Femur (tissue), 1 donor: ENCODE data around the gene FAM76B.

ENCODE experiments used
- DNase-seq: peaks from one replicate; pipeline ENCODE4 v3.0.0-alpha.2; 2017

The FAM76B gene

GRCh38 chr11:95791709-95792033, 2.1 kb upstream of the FAM76B start:
- DNase-seq, result no peak

- peak; percentile 84 for DNase-seq
These were observed 1.5 kb upstream of the FAM76B start for GRCh38 chr11:95790933-95791708.

DNA sequence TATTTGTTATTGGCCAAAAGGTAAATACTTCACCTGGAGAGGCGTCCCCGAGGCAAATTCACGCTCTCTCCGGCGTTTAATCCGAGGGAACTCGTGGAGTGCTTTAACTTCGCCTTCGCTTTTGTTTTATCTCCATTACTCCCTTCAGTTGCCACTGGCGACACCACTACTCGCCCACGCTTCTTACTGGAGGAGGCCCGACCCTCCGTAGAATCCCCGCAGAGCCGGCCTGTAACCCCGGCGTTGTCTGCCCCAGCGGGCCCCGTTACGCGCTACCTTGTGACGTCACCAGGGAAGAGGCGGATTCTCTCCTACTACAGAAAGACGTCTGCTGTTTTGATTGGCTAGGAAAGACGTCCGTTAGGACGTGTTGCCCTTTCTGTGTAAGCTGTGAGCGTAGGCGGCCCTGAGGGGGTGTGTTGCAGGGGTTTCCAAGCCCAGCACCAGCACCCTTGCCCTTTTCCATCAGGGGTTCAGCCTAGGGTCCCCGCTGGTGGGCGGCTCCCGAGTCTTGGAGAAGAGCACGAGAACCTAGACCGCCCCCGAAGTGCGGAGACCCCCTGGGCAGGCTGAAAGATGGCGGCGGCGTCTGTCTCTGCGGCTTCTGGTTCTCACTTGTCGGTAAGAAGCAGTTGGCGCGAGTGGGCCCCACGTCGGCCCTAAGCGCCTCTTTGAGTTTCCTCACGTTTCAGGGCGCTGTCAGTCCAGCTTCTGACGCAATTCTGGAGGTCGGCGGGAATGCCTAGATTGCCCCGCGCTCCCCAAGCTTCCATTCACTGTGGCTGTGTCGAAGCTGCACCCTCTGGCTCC, 746 bp upstream of the FAM76B start, which contains the start of gene CEP57:
Gene CEP57, plus strand, starts transcription at position 376 of the 810 bp plus-strand sequence. Its CDS starts 201 bp downstream, at position 577.
- DNase-seq, result peak; percentile 97

GRCh38 chr11:95788921-95789505, 569 bp downstream of the FAM76B start:
- peak; percentile 54 for DNase-seq

DNA sequence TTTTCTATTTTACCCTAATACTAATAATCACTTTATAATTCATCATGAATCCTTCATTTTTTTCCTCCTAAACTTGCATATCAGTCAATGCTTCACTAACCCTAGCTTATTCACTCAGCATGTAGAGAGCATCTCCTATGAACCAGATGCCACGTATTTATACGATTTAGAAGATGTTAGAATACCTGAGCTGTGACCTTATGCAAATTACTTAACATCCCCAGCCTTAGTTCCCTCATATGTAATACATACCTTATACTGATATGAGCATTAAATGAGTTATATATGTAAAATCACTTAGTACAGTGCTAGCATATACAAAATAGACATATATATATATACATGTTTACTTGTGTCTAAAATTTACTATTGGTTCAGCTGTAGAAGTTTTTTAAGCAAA, 9.0 kb downstream of the FAM76B start:
- no peak for DNase-seq

DNA sequence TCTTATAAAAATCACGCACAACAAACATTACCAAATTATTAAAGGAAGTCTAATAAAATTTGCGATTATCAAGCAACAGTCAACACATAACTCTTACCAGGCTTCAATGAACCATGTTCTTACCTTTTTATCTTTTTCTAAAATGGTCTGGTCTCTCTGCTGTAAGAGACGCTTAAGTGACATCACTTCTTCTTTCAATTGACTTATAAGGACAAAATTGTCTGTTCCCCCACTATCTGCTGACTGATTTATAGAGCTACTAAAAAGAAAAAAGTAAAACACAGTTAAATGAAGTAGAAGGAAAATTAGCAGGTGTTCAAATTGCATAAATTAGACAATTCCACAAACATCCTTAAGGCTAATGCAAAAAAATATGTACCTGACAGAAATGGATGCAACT, 10.9 kb downstream of the FAM76B start:
- DNase-seq, result no peak

GRCh38 chr11:95776859-95777258, 12.7 kb downstream of the FAM76B start:
- no peak for DNase-seq

DNA sequence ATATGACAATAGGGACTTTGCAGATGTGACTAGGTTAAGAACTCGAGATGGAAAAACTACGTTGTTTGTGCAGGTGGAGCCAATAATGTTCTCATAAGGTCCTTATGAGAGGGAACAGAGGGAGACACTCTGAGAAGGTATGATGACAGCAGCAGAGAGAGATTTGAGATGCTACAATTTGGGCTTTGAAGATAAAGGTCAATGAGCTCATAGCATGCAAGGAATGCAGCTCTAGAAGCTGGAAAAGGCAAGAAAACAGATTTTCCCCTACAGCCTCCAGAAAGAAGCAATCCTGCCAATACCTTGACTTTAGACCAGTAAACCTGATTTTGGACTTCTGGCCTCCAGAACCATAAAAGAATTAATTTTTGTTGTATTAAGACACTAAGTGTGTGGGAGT, 21.1 kb downstream of the FAM76B start:
- DNase-seq, result no peak

DNA sequence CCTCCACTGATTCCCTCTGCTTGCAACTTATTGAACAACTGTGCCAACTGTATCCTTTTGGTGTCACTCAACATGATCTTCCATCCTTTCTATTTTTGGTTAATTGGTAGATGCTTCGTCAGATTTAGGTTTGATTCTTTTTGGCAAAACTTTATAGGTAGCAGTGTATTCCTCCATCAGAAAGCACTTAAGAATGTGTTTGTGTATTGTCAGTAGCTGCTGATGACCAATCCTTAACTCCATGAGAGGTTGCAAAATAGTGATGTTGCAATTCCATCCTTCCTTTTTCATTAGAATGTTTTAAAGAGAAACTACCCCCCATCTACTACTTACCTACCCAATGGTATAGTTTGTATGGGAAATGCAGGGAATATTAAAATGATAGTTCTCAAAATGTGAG, 22.1 kb downstream of the FAM76B start:
- DNase-seq, result no peak

- DNase-seq, result no peak
These were observed 22.9 kb downstream of the FAM76B start for GRCh38 chr11:95766701-95767100.

- DNase-seq, result no peak
These were observed 25.2 kb downstream of the FAM76B start for GRCh38 chr11:95764267-95764898.

- no peak for DNase-seq
These were observed 27.0 kb downstream of the FAM76B start for GRCh38 chr11:95762534-95762933.

DNA sequence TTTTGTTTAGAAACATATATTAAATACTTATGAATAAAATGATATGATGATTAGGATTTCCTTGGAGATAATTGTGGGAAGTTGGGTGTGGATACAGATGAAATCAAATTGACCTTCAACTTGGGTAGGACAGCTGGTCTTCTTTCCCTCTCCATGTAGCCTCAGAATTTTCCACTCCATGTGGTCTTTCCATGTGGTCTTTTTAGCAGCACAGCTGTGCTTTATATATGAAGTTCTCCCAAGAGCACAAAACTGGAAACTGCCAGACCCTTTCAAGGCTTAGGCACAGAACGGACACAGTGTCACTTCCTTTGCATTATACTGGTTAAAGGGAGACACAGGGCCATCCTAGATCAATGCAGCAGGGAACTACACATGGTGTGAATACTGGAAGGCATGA, 28.6 kb downstream of the FAM76B start:
- DNase-seq, result no peak

- DNase-seq, result no peak
These were observed 38.1 kb downstream of the FAM76B start for GRCh38 chr11:95751515-95751914.

DNA sequence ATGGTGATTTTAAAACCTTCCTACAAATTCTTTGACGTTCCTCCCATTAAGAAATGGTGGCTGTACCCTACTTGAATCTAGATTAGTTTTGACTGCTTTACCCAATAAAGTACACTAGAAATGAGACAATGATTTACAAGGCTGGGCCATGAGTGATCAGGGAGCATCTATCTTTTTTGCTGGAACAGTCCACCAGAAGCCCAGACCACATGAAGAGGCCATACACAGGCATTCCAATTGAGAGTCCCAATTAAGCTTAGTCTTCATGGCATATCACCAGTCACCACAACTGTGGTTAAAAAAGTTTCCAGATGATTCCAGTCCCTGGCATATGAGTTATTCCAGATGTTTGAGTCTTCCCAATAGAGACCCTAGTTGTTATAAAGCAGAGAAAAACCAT, 39.5 kb downstream of the FAM76B start:
- no peak for DNase-seq

DNA sequence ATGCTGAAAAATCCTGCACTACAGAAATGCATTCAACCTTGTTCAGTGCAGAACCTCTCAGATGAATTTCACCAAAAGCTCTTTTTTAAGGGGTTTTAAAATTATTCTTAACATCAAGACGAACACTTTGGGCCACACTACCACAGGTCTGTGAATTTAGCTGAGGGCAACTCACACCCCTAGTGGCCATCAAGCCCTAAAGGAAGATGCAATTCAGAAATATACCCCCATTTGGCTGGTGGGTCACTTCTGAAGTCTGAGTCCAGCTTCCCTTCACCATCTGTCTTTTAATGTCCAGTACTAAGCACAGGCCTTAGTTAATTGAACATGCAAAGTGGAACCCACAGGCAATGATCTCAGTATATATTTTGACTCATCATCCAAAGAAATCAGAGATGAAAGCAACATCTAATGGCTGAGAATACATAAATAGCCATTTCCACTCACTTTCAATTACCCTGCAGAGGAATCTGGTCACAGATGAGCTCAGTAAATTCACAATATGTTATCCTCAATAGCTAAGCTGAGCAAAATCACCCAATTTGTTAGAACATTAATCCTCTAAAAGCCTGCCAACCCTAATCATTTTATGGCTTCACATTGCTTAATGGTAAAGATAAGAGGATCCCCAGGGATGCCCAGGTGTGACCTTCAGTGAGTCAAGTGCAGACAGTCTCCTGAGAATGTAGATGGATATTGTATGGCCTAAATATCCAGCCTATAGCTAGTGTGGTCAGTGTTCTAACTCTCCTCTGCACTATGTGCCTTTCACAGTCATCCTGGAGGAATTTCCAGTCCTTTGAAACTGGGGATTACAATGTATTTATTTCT, 50.3 kb downstream of the FAM76B start:
- no peak for DNase-seq

DNA sequence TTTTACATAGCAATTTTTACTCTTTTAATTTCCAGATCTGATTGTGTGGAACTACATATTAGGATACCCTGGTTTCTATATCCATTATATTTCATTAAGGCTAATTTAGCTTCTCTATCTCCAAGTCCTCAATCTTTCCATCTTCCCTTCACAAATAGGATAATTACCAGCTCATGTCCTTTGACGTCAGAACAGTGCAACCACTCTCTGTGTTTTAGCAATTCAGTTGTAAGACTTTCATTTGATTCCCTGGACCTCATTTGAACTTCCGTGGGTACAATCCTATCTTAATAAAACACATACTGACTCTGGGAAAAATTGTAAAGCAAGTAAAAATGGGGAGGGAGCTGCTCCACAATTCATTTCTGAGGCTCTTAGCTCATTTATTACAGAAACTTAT, 52.8 kb downstream of the FAM76B start:
- DNase-seq, result no peak

GRCh38 chr11:95736355-95736754, 53.2 kb downstream of the FAM76B start:
- DNase-seq, result no peak

GRCh38 chr11:95734009-95734572, 55.5 kb downstream of the FAM76B start:
- DNase-seq, result no peak

DNA sequence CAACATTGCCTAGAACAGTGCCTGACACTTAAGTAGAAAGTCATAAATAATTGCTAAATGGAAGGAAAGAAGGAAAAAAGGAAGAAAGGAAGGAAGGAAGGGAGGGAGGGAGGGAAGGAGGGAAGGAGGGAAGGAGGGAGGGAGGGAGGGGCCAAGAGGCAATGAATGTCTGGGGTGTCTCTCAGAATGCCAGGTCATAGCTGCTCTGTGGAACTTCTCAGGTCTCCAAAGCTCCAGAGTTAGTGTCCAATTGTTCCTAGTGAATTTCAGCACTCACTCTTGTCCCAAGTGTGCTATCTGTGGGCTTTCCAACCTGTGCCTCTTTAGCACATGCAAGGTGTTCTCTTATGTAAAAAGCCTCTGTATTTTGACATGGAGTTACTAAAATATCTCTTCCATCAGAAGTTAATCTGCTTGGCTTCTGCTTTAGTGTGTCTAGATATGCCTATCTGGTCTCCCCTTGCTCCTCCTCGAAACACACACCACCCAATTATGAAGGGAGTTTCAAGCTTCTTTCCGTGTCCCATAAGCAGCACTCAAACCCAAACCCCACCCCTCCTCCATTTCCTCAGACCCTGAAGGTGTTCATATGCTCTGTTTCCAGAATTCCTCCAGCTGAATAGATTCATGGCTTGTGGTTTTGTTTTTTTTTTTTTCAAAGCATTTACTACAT, 56.5 kb downstream of the FAM76B start:
- DNase-seq, result no peak

GRCh38 chr11:95729462-95729861, 60.1 kb downstream of the FAM76B start:
- no peak for DNase-seq

GRCh38 chr11:95728790-95729189, 60.8 kb downstream of the FAM76B start:
- no peak for DNase-seq
